AG04449 (cell line): ENCODE measurements around the gene C2CD3.

Experiments used
- CTCF ChIA-PET: fragments of 350-600 bp; formaldehyde crosslinking; extraction: SDS; loops from one replicate; lab custom pipeline; 2021; ENCODE audit warnings: antibody characterized with exemption; lab: Yijun Ruan, JAX
- POLR2A ChIA-PET: fragments of 400-600, 350-600 bp; formaldehyde crosslinking; extraction: SDS; loops from one replicate; lab custom pipeline; 2020; ENCODE audit warnings: antibody characterized with exemption, inconsistent platforms; lab: Yijun Ruan, JAX
- DNase-seq: peaks from one replicate; pipeline ENCODE4 v3.0.0-alpha.2; 2010; ENCODE audit warnings: low read depth, low spot score
- H3K4me3 ChIP-seq: 2 replicates; pipeline ENCODE4 v1.5.1; 2011; ENCODE audit warnings: low read depth, mild to moderate bottlenecking, control low read depth, low read length
- TF ChIP-seq, protein P1 (sequence below): IDR thresholded peaks from one replicate; pipeline ENCODE4 v1.5.1; 2011; ENCODE audit warnings: mild to moderate bottlenecking, moderate library complexity, low read length, control low read depth, inconsistent platforms; ENCODE audit not compliant: insufficient read depth; ENCODE audit errors: missing control alignments

C2CD3 gene

GRCh38 chr11:74008373-74009229, 162.2 kb downstream of the C2CD3 start, which contains the start of gene UCP3:
Gene UCP3 (minus strand): TSS chr11:74009085. CDS start chr11:74007042, 2,043 bp downstream.
- no peak for DNase-seq
- no peak within 1 kb of the TSS for H3K4me3 ChIP-seq
- POLR2A ChIA-PET: no interaction called here
- CTCF ChIA-PET: no interaction called here
- TF ChIP-seq, protein P1, sequence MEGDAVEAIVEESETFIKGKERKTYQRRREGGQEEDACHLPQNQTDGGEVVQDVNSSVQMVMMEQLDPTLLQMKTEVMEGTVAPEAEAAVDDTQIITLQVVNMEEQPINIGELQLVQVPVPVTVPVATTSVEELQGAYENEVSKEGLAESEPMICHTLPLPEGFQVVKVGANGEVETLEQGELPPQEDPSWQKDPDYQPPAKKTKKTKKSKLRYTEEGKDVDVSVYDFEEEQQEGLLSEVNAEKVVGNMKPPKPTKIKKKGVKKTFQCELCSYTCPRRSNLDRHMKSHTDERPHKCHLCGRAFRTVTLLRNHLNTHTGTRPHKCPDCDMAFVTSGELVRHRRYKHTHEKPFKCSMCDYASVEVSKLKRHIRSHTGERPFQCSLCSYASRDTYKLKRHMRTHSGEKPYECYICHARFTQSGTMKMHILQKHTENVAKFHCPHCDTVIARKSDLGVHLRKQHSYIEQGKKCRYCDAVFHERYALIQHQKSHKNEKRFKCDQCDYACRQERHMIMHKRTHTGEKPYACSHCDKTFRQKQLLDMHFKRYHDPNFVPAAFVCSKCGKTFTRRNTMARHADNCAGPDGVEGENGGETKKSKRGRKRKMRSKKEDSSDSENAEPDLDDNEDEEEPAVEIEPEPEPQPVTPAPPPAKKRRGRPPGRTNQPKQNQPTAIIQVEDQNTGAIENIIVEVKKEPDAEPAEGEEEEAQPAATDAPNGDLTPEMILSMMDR: no peak

GRCh38 chr11:74007691-74008372, 163.0 kb downstream of the C2CD3 start:
- no peak overlapping the region for H3K4me3 ChIP-seq
- CTCF ChIA-PET: no interaction called here
- POLR2A ChIA-PET: no interaction called here
- TF ChIP-seq, protein P1: no peak
- no peak for DNase-seq

DNA sequence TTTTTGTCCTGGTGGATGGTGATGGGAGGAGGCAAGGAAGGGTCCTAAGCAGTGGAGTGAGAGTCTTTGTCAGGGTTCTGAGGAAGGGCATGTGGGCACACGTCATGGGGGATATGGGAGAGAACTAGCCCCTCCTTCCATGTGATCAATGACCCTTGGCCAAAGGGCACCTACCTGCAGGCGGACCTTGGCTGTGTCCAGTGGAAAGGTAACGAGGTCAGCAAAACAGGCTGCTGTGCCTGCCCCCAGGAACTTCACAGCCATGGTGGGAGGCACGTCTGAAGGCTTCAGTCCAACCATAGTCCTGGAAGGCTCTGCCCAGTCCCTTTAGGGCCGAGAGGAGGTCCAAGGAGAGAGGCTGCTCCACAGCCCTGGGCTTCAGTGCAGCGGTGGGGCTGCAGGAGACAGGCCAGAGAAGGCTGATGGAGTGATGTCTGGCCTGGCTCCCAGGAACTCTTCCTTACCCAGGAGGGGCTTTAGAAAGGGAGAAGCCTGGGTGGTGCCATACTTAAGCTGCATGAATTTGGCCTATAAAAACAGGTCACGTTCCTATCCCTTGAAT, 164.0 kb downstream of the C2CD3 start:
- CTCF ChIA-PET: no interaction called here
- TF ChIP-seq, protein P1: no peak

GRCh38 chr11:74005721-74006517, 164.9 kb downstream of the C2CD3 start:
- ChIA-PET POLR2A (no interaction called here), CTCF (no interaction called here)
- no peak overlapping the region for H3K4me3 ChIP-seq
- DNase-seq: no peak
- TF ChIP-seq, protein P1: no peak

More for the DNA sequence above, 164.0 kb downstream of the C2CD3 start:
- POLR2A ChIA-PET: no interaction called here
- H3K4me3 ChIP-seq: no peak overlapping the region
- DNase-seq: no peak

GRCh38 chr11:74004759-74005615, 165.8 kb downstream of the C2CD3 start:
- H3K4me3 ChIP-seq: no peak overlapping the region
- DNase-seq: no peak
- TF ChIP-seq, protein P1: no peak
- ChIA-PET POLR2A (no interaction called here), CTCF (no interaction called here)
